GM12878 (cell line): Measurements from ENCODE around the gene LGALSL. TPM values are rescaled to one million over a fixed set of nuclear protein-coding genes. Genes with fewer than 3 reads are reported as not detected.

Experiments
- BCL3 ChIP-seq: IDR thresholded peaks from 2 replicates; pipeline ENCODE4 v1.6.1; 2011; ENCODE audit warnings: borderline replicate concordance, low read depth, mild to moderate bottlenecking, moderate library complexity, low read length; ENCODE audit not compliant: insufficient read depth, poor library complexity, severe bottlenecking
- BHLHE40 ChIP-seq, 2 experiments: fragments of 450-650 bp in 1 of 2; IDR thresholded peaks; 2 replicates each; pipeline ENCODE4 v1.6.1; 2011 to 2017; ENCODE audit warnings: low read depth in 2 of 2, borderline replicate concordance in 1 of 2, improper control_type of control experiment in 1 of 2, low read length in 1 of 2, mild to moderate bottlenecking in 1 of 2
- CTCF ChIP-seq, 3 experiments: IDR thresholded peaks in 2 of 3; conservative IDR thresholded peaks in 1 of 3; 2 replicates each; pipeline ENCODE4 v1.5.1; 2011; ENCODE audit warnings: low read depth in 3 of 3, low read length in 3 of 3, mild to moderate bottlenecking in 3 of 3, control low read depth in 2 of 3, moderate library complexity in 2 of 3, inconsistent platforms in 1 of 3, mixed read lengths in 1 of 3; ENCODE audit not compliant: control insufficient read depth in 2 of 3, insufficient read depth in 1 of 3; ENCODE audit errors: extremely low read depth in 1 of 3
- E2F8 ChIP-seq: fragments of 450-650 bp; IDR thresholded peaks from 2 replicates; pipeline ENCODE4 v1.6.1; 2018; ENCODE audit warnings: mild to moderate bottlenecking, low read depth, moderate library complexity; ENCODE audit not compliant: partially characterized antibody
- ETV6 ChIP-seq, 2 experiments: fragments of 450-650 bp in 1 of 2; IDR thresholded peaks in 1 of 2; conservative IDR thresholded peaks in 1 of 2; 2 replicates each; pipeline ENCODE4 v1.6.1; 2014; ENCODE audit warnings: antibody characterized with exemption in 1 of 2, borderline replicate concordance in 1 of 2, low read depth in 1 of 2, mild to moderate bottlenecking in 1 of 2, moderate library complexity in 1 of 2
- FOXM1 ChIP-seq: IDR thresholded peaks from 2 replicates; pipeline ENCODE4 v1.6.1; 2012; ENCODE audit warnings: low read depth, mild to moderate bottlenecking, inconsistent platforms, low read length, moderate library complexity
- NKRF ChIP-seq: fragments of 450-650 bp; conservative IDR thresholded peaks from 2 replicates; pipeline ENCODE4 v1.6.1; 2017; ENCODE audit warnings: mild to moderate bottlenecking, moderate library complexity
- PRDM15 ChIP-seq: fragments of 450-650 bp; formaldehyde crosslinking; IDR thresholded peaks from 2 replicates; pipeline ENCODE4 v1.4.0; 2020; ENCODE audit warnings: mild to moderate bottlenecking, moderate library complexity
- RUNX3 ChIP-seq: IDR thresholded peaks from 2 replicates; pipeline ENCODE4 v1.6.1; 2012; ENCODE audit warnings: low read length, inconsistent platforms
- SMAD5 ChIP-seq: IDR thresholded peaks from 2 replicates; pipeline ENCODE4 v1.6.1; 2016; ENCODE audit warnings: antibody characterized with exemption, low read depth
- SREBF1 ChIP-seq: IDR thresholded peaks from 2 replicates; pipeline ENCODE4 v1.6.1; 2012; ENCODE audit warnings: mild to moderate bottlenecking, low read length
- TAF1 ChIP-seq: IDR thresholded peaks from 2 replicates; pipeline ENCODE4 v1.6.1; 2011; ENCODE audit warnings: mild to moderate bottlenecking, low read depth, low read length, borderline replicate concordance
- TARDBP ChIP-seq: IDR thresholded peaks from 2 replicates; pipeline ENCODE4 v1.6.1; 2016; ENCODE audit warnings: borderline replicate concordance
- ZNF274 ChIP-seq: IDR thresholded peaks from one replicate; pipeline ENCODE4 v1.8.0; 2011; ENCODE audit not compliant: insufficient read length, insufficient read depth
- polyA plus RNA-seq, 11 experiments: library from polyadenylated mRNA; depleted of rRNA in 4 of 11; unstranded in 6 of 11; stranded (reverse) in 5 of 11; fragments of >200 nt; fragmentation: Nextera tagmentation in 4 of 11; fragmentation: Illumina TruSeq in 1 of 11; extraction: Ambion mirVana in 4 of 11; extraction: Trizol in 1 of 11; gene quantifications; 1 replicate in 1 of 11; 2 replicates in 10 of 11; pipeline versions ENCODE4 v1.2.1 to v1.2.3, GENCODE V29; 2011 to 2016; ENCODE audit warnings: inconsistent platforms in 2 of 11, missing spikeins in 2 of 11, low read depth in 1 of 11
- total RNA-seq, 4 experiments: library from RNA; depleted of rRNA in 3 of 4; stranded (reverse); fragments of >200 nt in 3 of 4; fragmentation: Illumina TruSeq in 1 of 4; extraction: Trizol in 1 of 4; gene quantifications; 2 replicates each; pipeline versions ENCODE4 v1.2.1 to v1.2.3, GENCODE V29; 2013 to 2021

LGALSL gene
- total and polyA plus RNA-seq, 10 of the 15 experiments (the other 5 are each of a cell fraction or from before 2014, with no cell fraction given) = 3.3 to 9.1 (median 4.9) TPM

GRCh38 chr2:64417624-64418023 lies 36.3 kb upstream of the LGALSL start (continued):
- TF ChIP-seq PRDM15 (CRISPR knock-in tag) (no peak), ETV6 (conservative IDR thresholded peaks at IDR 0.05 in 1 of 2, IDR thresholded peaks at IDR 0.05 in 1 of 2; ENCODE audit: borderline replicate concordance in 1 of 2, low read depth in 1 of 2) (no peak), SREBF1 (no peak), SMAD5 (no peak), BHLHE40 (IDR thresholded peaks at IDR 0.05; ENCODE audit: borderline replicate concordance in 1 of 2, low read depth in 2 of 2, low read length in 1 of 2) (no peak), NKRF (no peak), BCL3 (no peak), RUNX3 (no peak), TAF1 (no peak), E2F8 (no peak), CTCF (IDR thresholded peaks at IDR 0.05 in 2 of 3, conservative IDR thresholded peaks at IDR 0.05 in 1 of 3; ENCODE audit: control insufficient read depth in 2 of 3, extremely low read depth in 1 of 3, insufficient read depth in 1 of 3, low read depth in 3 of 3, low read length in 3 of 3) (no peak), TARDBP (no peak), ZNF274 (no peak), FOXM1 (no peak)
